HG03432 (cell line): ENCODE results near the gene IL1B.

Source experiments
- ATAC-seq: cut with Tn5 transposase; IDR thresholded peaks from one replicate; pipeline ENCODE4 v1.9.1; 2021; ENCODE audit warnings: mild to moderate bottlenecking, moderate library complexity; ENCODE audit not compliant: unreplicated experiment

IL1B gene

GRCh38 chr2:112807233-112807807, 29.3 kb downstream of the IL1B start:
- no peak for ATAC-seq

GRCh38 chr2:112805542-112805941, 31.0 kb downstream of the IL1B start:
- ATAC-seq, result peak; percentile 58

DNA sequence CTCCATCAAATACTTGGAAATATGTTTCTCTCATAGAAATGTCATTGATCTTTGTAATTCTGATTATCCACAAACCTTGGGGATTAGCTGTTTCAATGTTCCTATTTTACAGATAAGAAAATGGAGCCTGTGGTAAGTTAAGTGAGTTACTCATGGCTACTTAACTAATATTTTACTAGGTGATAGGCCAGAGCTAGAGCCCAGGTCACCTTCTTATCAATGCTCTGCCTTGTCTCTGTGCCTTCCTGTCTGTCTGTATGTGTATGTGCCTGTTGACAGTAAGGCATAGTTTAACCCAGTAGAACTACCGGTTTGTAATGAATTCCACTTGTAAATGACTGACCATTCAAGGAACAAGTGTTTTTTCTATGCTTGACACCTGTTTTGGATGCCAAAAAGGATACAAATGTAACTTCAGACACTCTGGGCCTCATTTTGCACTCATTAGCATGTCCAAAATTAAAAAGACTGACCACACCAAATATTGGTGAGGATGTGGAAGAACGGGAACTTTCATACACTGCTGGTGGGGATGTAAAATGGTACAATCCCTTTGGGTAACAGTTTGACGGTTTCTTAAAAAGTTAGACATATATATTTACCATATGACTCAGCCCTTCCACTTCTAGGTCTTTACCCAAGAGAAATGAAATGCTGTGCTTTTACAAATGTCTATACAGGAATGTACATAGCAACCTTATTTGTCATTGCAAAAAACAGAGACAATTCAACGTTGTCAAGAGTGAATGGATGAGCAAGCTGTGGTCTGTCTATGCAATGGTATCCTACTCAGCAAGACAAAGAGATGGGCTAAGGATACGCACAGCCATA, 32.7 kb downstream of the IL1B start:
- peak; percentile 64 for ATAC-seq

- ATAC-seq, result no peak
Measured at GRCh38 chr2:112800881-112801583, 35.5 kb downstream of the IL1B start.

DNA sequence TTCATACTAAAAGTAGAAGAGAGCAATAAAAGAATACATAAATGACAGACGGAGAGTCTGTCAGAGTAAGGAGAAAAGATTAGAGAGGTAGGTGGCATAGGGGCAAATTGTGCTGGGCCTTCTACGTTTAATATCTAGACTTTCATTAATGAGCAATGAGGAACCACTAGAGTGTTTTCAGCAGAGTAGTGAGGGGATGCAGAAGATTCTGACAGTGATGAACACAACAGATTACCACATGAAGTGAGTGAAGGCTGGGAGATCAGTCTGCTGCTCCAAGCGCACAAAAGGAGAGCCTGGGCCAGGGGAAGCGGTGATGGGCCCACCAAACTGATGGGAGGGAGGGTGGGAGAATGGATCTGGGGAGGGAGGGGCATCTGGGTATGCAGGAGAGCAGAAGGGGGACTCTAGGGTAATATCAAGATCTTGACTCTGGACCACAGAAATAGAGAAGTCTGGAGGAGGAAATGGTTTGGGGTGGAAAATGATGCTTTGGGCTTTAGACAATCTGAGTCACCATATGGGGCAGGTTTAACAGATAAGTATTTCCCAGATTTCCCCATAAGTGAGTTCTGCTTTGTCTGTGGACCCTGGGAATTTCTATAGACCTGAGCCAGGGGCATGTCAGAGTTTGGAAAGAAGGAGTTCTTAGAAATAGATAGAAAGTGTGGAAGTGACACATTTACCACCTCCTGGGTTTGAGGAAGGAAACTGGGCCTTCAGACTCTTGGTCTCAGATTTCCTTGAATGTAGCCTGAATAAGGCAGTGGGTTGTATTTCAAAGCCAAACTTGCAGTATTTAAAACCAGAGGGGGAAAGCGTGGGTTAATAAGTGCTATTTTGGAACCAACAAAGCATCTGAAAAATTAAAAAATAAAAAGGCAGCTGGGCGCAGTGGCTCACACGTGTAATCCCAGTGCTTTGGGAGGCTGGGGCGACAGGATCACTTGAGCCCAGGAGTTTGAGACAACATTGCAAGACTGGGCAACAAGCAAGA, 37.3 kb downstream of the IL1B start:
- no peak for ATAC-seq

- no peak for ATAC-seq
Measured at GRCh38 chr2:112796486-112796885, 40.1 kb downstream of the IL1B start.

DNA sequence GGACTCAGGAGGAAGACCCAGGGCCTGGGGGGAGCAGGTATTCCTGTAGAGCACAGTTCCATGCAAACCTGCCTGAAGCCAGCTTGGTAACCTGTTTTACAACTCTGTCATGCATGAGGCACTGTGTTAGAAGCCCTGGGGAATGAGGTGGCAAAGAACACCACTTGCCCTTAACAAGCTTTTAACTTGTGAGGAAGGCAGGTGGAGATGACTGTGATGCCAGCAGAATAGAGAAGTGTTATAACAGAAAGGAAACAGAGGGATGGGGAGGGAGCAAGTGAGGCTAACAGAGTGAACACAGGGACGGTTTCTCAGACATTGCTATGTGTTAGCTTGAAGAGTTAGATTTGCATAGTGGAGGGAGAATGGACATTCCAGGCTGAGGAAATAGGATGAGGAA, 40.8 kb downstream of the IL1B start:
- no peak for ATAC-seq

- no peak for ATAC-seq
Measured at GRCh38 chr2:112794841-112795240, 41.7 kb downstream of the IL1B start.

DNA sequence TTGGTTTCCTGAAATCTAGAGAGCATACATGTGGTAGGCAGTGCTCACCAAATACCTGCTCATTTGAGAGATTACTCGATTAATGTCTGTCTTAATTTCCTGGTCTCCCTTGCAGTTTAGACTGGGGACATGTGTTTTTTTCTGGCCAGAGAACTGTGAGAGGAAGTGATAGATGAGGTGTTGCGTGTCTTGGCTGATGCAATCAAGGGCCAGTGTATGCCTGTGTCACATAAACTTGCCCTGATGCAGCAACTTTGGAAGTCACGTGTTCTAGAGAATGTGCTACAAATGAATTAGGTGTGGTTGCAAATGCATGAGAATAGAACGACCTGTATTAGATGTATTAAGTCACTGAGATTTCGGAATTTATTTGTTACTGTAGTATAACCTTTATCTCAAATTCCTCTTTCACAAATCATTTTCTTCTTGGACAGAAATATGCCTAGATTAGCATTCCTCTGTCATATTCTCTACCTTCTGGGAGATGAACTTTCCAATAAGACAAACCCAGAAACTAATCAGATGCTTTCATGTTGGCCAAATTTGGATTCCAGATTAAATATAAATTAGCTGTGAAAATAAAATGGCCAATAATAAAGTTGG, 42.3 kb downstream of the IL1B start:
- peak; percentile 83 for ATAC-seq

GRCh38 chr2:112793449-112793978, 43.1 kb downstream of the IL1B start:
- ATAC-seq, result no peak

DNA sequence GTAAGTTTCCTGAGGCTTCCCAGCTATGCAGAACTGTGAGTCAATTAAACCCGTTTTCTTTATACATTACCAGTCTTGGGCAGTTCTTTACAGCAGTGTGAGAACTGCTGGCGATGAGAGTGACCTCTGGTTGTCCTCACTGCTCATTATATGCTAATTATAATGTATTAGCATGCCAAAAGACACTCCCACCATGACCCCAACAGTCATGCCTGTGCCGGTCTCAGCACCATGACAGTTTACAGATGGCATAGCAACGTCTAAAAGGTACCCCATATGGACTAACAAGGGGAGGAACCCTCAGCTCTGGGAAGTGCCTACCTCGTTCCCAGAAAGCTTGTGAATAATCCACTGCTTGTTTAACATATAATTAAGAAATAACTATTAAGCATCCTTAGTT, 44.2 kb downstream of the IL1B start:
- no peak for ATAC-seq

DNA sequence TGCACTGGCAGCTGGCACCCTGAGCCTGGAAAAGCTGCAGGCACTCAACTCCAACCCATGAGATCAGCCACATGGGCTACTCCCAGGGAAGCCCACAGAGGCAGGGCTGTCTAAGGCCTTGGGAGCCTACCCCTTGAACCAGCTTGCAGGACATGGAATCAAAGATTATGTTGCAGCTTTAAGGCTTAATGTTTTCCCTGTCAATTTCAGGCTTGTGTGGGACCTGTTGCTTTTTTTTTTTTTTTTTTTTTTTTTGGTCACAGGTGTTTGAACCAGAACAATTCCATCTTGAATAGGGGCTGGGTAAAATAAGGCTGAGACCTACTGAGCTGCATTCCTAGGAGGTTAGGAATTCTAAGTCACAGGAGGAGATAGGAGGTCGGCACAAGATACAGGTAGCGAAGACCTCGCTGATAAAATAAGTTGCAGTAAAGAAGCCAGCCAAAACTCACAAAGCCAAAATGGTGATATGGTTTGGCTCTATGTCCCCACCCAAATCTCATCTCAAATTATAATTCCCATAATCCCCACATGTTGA, 44.8 kb downstream of the IL1B start:
- ATAC-seq, result no peak

GRCh38 chr2:112791019-112791418, 45.6 kb downstream of the IL1B start:
- ATAC-seq, result no peak

DNA sequence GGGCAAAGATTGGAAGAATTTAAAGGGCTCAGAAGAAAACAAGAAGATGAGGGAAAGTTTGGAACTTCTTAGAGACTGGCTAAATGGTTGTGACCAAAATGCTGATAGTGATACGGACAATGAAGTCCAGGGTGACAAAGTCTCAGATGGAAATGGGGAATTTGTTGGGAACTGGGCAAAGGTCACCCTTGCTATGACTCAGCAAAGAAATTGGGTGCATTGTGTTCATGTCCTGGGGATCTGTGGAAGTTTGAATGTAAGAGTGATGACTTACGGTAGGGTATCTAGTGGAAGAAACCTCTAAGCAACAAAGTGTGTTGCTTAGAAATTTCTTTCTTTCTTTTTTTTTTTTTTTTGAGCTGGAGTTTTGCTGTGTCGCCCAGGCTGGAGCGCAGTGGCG, 46.3 kb downstream of the IL1B start:
- no peak for ATAC-seq

- ATAC-seq, result no peak
Measured at GRCh38 chr2:112789186-112789585, 47.4 kb downstream of the IL1B start.

- ATAC-seq, result no peak
Measured at GRCh38 chr2:112788653-112789052, 47.9 kb downstream of the IL1B start.

- no peak for ATAC-seq
Measured at GRCh38 chr2:112787729-112788393, 48.7 kb downstream of the IL1B start.

- ATAC-seq, result no peak
Measured at GRCh38 chr2:112787294-112787693, 49.3 kb downstream of the IL1B start.
